ENCODE data around the gene SLC26A8.
"Not testable (repeated sequence)": the region's sequence is repeated elsewhere in the genome, so short reads cannot be mapped to it uniquely, and the experiment has no call there.

The SLC26A8 gene

GRCh38 chr6:36018339-36018738 is 6.1 kb downstream of the SLC26A8 start:
- Mint-ChIP-seq H3K27me3 (peaks cover 3% of the 10 kb centered on the region), H3K4me3 (no peak overlapping the region), H3K4me1 (ENCODE audit: low read depth) (no peaks in the 10 kb centered on the region), H3K36me3 (ENCODE audit: low read depth) (no peaks in the 10 kb centered on the region), H3K9me3 (no peaks in the 10 kb centered on the region), H3K27ac (no peak overlapping the region)

GRCh38 chr6:36015666-36016065 is 8.8 kb downstream of the SLC26A8 start:
- Mint-ChIP-seq H3K9me3 (no peaks in the 10 kb centered on the region), H3K27ac (no peak overlapping the region), H3K4me1 (ENCODE audit: low read depth) (no peaks in the 10 kb centered on the region), H3K4me3 (no peak overlapping the region), H3K36me3 (ENCODE audit: low read depth) (no peaks in the 10 kb centered on the region), H3K27me3 (peaks cover 3% of the 10 kb centered on the region)

- Mint-ChIP-seq H3K27ac (no peak overlapping the region), H3K4me3 (no peak overlapping the region), H3K36me3 (ENCODE audit: low read depth) (no peaks in the 10 kb centered on the region)
Measured at GRCh38 chr6:36000451-36000850, 24.0 kb downstream of the SLC26A8 start.

GRCh38 chr6:35993150-35993549 is 31.3 kb downstream of the SLC26A8 start:
- no peaks in the 10 kb centered on the region for H3K36me3 Mint-ChIP-seq (ENCODE audit: low read depth)
- H3K27ac Mint-ChIP-seq: no peak overlapping the region
- H3K27me3 Mint-ChIP-seq: peaks cover 8% of the 10 kb centered on the region
- no peak overlapping the region for H3K4me3 Mint-ChIP-seq
- no peaks in the 10 kb centered on the region for H3K9me3 Mint-ChIP-seq
- H3K4me1 Mint-ChIP-seq (ENCODE audit: low read depth): no peaks in the 10 kb centered on the region

More at GRCh38 chr6:36000451-36000850, 24.0 kb downstream of the SLC26A8 start:
- H3K4me1 Mint-ChIP-seq (ENCODE audit: low read depth): no peaks in the 10 kb centered on the region
- no peaks in the 10 kb centered on the region for H3K9me3 Mint-ChIP-seq
- peaks cover 9% of the 10 kb centered on the region for H3K27me3 Mint-ChIP-seq

GRCh38 chr6:35988047-35988446 is 36.4 kb downstream of the SLC26A8 start:
- H3K4me1 Mint-ChIP-seq (ENCODE audit: low read depth); H3K27me3 Mint-ChIP-seq; H3K27ac Mint-ChIP-seq; H3K36me3 Mint-ChIP-seq (ENCODE audit: low read depth); H3K9me3 Mint-ChIP-seq; H3K4me3 Mint-ChIP-seq: not testable (repeated sequence)

GRCh38 chr6:35984701-35985100 is 39.7 kb downstream of the SLC26A8 start:
- Mint-ChIP-seq H3K27ac (no peak overlapping the region), H3K9me3 (no peaks in the 10 kb centered on the region), H3K4me3 (no peak overlapping the region), H3K4me1 (ENCODE audit: low read depth) (no peaks in the 10 kb centered on the region), H3K36me3 (ENCODE audit: low read depth) (no peaks in the 10 kb centered on the region), H3K27me3 (peaks cover under 1% of the 10 kb centered on the region)

- Mint-ChIP-seq H3K4me1 (ENCODE audit: low read depth) (no peaks in the 10 kb centered on the region), H3K4me3 (no peak overlapping the region), H3K27ac (no peak overlapping the region), H3K9me3 (no peaks in the 10 kb centered on the region), H3K27me3 (peaks cover 3% of the 10 kb centered on the region), H3K36me3 (ENCODE audit: low read depth) (no peaks in the 10 kb centered on the region)
Measured at GRCh38 chr6:35980991-35981645, 43.3 kb downstream of the SLC26A8 start.

- H3K9me3 Mint-ChIP-seq, H3K27ac Mint-ChIP-seq, H3K4me3 Mint-ChIP-seq: not testable (repeated sequence)
Measured at GRCh38 chr6:35980126-35980525, 44.3 kb downstream of the SLC26A8 start.

GRCh38 chr6:35977308-35977707 is 47.1 kb downstream of the SLC26A8 start:
- Mint-ChIP-seq H3K36me3 (ENCODE audit: low read depth) (no peaks in the 10 kb centered on the region), H3K4me1 (ENCODE audit: low read depth) (peaks cover 6% of the 10 kb centered on the region), H3K9me3 (no peaks in the 10 kb centered on the region), H3K27ac (no peak overlapping the region), H3K27me3 (peaks cover 3% of the 10 kb centered on the region), H3K4me3 (no peak overlapping the region)

More at GRCh38 chr6:35980126-35980525, 44.3 kb downstream of the SLC26A8 start:
- H3K4me1 Mint-ChIP-seq (ENCODE audit: low read depth); H3K27me3 Mint-ChIP-seq; H3K36me3 Mint-ChIP-seq (ENCODE audit: low read depth): not testable (repeated sequence)

- H3K9me3 Mint-ChIP-seq: no peaks in the 10 kb centered on the region
- H3K4me3 Mint-ChIP-seq: no peak overlapping the region
- peaks cover 6% of the 10 kb centered on the region for H3K4me1 Mint-ChIP-seq (ENCODE audit: low read depth)
- H3K36me3 Mint-ChIP-seq (ENCODE audit: low read depth): no peaks in the 10 kb centered on the region
- no peaks in the 10 kb centered on the region for H3K27me3 Mint-ChIP-seq
- no peak overlapping the region for H3K27ac Mint-ChIP-seq
Measured at GRCh38 chr6:35973670-35974222, 50.7 kb downstream of the SLC26A8 start.

GRCh38 chr6:35972471-35973367 is 51.7 kb downstream of the SLC26A8 start:
- Mint-ChIP-seq H3K9me3 (no peaks in the 10 kb centered on the region), H3K36me3 (ENCODE audit: low read depth) (no peaks in the 10 kb centered on the region), H3K4me1 (ENCODE audit: low read depth) (peaks cover 6% of the 10 kb centered on the region), H3K27ac (no peak overlapping the region), H3K4me3 (no peak overlapping the region), H3K27me3 (no peaks in the 10 kb centered on the region)

- no peak overlapping the region for H3K27ac Mint-ChIP-seq
- H3K4me1 Mint-ChIP-seq (ENCODE audit: low read depth): peaks cover 6% of the 10 kb centered on the region
- no peak overlapping the region for H3K4me3 Mint-ChIP-seq
- no peaks in the 10 kb centered on the region for H3K9me3 Mint-ChIP-seq
- H3K27me3 Mint-ChIP-seq: no peaks in the 10 kb centered on the region
- no peaks in the 10 kb centered on the region for H3K36me3 Mint-ChIP-seq (ENCODE audit: low read depth)
Measured at GRCh38 chr6:35970181-35970580, 54.3 kb downstream of the SLC26A8 start.

GRCh38 chr6:35969646-35970045 is 54.8 kb downstream of the SLC26A8 start:
- H3K27ac Mint-ChIP-seq: no peak overlapping the region
- H3K9me3 Mint-ChIP-seq: no peaks in the 10 kb centered on the region
- H3K27me3 Mint-ChIP-seq: no peaks in the 10 kb centered on the region
- no peak overlapping the region for H3K4me3 Mint-ChIP-seq
- peaks cover 6% of the 10 kb centered on the region for H3K4me1 Mint-ChIP-seq (ENCODE audit: low read depth)
- H3K36me3 Mint-ChIP-seq (ENCODE audit: low read depth): no peaks in the 10 kb centered on the region

GRCh38 chr6:35968821-35969220 is 55.6 kb downstream of the SLC26A8 start:
- no peak overlapping the region for H3K4me3 Mint-ChIP-seq
- H3K9me3 Mint-ChIP-seq: no peaks in the 10 kb centered on the region
- H3K27ac Mint-ChIP-seq: no peak overlapping the region
- no peaks in the 10 kb centered on the region for H3K27me3 Mint-ChIP-seq
- H3K36me3 Mint-ChIP-seq (ENCODE audit: low read depth): no peaks in the 10 kb centered on the region
- peaks cover 4% of the 10 kb centered on the region for H3K4me1 Mint-ChIP-seq (ENCODE audit: low read depth)

GRCh38 chr6:35967076-35967774 is 57.2 kb downstream of the SLC26A8 start:
- H3K9me3 Mint-ChIP-seq: no peaks in the 10 kb centered on the region
- H3K4me3 Mint-ChIP-seq: no peak overlapping the region
- no peaks in the 10 kb centered on the region for H3K36me3 Mint-ChIP-seq (ENCODE audit: low read depth)
- no peak overlapping the region for H3K27ac Mint-ChIP-seq
- no peaks in the 10 kb centered on the region for H3K27me3 Mint-ChIP-seq
- H3K4me1 Mint-ChIP-seq (ENCODE audit: low read depth): no peaks in the 10 kb centered on the region
